ENCODE measurements around the gene ACTMAP. TPM values are rescaled to one million over a fixed set of nuclear protein-coding genes. Genes with fewer than 3 reads are reported as not detected.

Gene ACTMAP
- total and polyA plus RNA-seq, 2 of the 13 experiments (the other 11 are each of a cell fraction or from before 2014, with no cell fraction given) = 2.2 to 7.9 TPM

GRCh38 chr19:40716482-40717324 lies 33.6 kb downstream of the ACTMAP start, which contains the start of the genes COQ8B and ITPKC:
COQ8B (minus strand) TSS chr19:40716886; CDS start chr19:40714632, 2,254 bp downstream.
ITPKC (plus strand) TSS chr19:40717112; CDS start chr19:40717136, 24 bp downstream.
- intact Hi-C loops (cut with micrococcal nuclease; ENCODE audit: unreplicated experiment) (loop anchor here (5.0 kb wide), 1 partner anchor 91 kb away; no protein-coding TSS in a partner anchor), in situ Hi-C loops (cut with HindIII; ENCODE audit: extremely low pct_ligation_motif_present, low pct_unique_long_range_greater_than_20kb) (loop anchor here (5.0 kb wide), 1 partner anchor 36 kb away; the partner anchor contains the start of genes ACTMAP and SNRPA)
- Histone ChIP-seq H3K79me2 (ENCODE audit: insufficient read depth, low read length) (peaks cover 44% of the 10 kb centered on the region), H3K27me3 (ENCODE audit: control insufficient read depth in 1 of 2, insufficient read depth in 2 of 2, low read length in 2 of 2) (no peaks in the 10 kb centered on the region; a peak in 1 of 5 replicates), H3K4me1 (ENCODE audit: insufficient read depth, low read length) (peaks cover 44% of the 10 kb centered on the region), H3K36me3 (replicated peaks in 1 of 2; ENCODE audit: control insufficient read depth in 1 of 2, insufficient read depth in 2 of 2, low read length in 2 of 2) (no peaks in the 10 kb centered on the region), H3K4me2 (ENCODE audit: low read depth, low read length) (peak within 1 kb of the TSS; percentile 94), H3K4me3 (replicated peaks in 1 of 3; ENCODE audit: insufficient read depth in 1 of 3, low read depth in 2 of 3, low read length in 3 of 3) (peak within 1 kb of the TSS; percentile 90 to 99 (median 92)), H2AFZ (ENCODE audit: low read length) (no peak within 1 kb of the TSS), H3K9me3 (ENCODE audit: low read length) (no peaks in the 10 kb centered on the region), H3K9ac (ENCODE audit: insufficient read depth, low read depth, low read length) (peak within 1 kb of the TSS; percentile 96), H3K27ac (ENCODE audit: extremely low read length, insufficient read depth, low read length) (peak within 1 kb of the TSS; percentile 95), H4K20me1 (ENCODE audit: insufficient read depth, low read length) (0 out of 2 replicates have a peak, but pooled peaks cover 4% of the 10 kb centered on the region)
- FAIRE-seq (peak; percentile 81), DNase-seq (ENCODE audit: low spot score) (peak; percentile 95), ATAC-seq (peak; percentile 64)
- WGBS (ENCODE audit: low lambda C conversion rate) = 0% methylated on average over 8 of the region's 76 CpGs
- ChIA-PET POLR2A (interaction anchor here (0.9 to 2.4 kb wide), 17 partner anchors 9 to 648 kb away, joined by 3 to 30 read pairs (median 4); partner anchors contain the start of genes ACTMAP, B9D2, EGLN2 and RAB4B), CTCF (ENCODE audit: low intra/inter-chr PET ratio, low total read pairs) (no interaction called here)
- TSS peak; percentile 72 for BruUV-seq (replicated peaks)
- TF ChIP-seq ZFP36L2 (CRISPR knock-in tag; IDR thresholded peaks at IDR 0.05) = no peak
- TF ChIP-seq, protein P1, sequence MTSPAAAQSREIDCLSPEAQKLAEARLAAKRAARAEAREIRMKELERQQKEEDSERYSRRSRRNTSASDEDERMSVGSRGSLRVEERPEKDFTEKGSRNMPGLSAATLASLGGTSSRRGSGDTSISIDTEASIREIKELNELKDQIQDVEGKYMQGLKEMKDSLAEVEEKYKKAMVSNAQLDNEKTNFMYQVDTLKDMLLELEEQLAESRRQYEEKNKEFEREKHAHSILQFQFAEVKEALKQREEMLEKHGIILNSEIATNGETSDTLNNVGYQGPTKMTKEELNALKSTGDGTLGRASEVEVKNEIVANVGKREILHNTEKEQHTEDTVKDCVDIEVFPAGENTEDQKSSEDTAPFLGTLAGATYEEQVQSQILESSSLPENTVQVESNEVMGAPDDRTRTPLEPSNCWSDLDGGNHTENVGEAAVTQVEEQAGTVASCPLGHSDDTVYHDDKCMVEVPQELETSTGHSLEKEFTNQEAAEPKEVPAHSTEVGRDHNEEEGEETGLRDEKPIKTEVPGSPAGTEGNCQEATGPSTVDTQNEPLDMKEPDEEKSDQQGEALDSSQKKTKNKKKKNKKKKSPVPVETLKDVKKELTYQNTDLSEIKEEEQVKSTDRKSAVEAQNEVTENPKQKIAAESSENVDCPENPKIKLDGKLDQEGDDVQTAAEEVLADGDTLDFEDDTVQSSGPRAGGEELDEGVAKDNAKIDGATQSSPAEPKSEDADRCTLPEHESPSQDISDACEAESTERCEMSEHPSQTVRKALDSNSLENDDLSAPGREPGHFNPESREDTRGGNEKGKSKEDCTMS (CRISPR knock-in tag; conservative IDR thresholded peaks at IDR 0.05) = no peak
- TF ChIP-seq TSC22D2 (CRISPR knock-in tag; IDR thresholded peaks at IDR 0.05; ENCODE audit: borderline replicate concordance) = no peak
- TF ChIP-seq HIVEP1 (CRISPR knock-in tag; IDR thresholded peaks at IDR 0.05) = peak; percentile 99
- TF ChIP-seq ZBTB33 (CRISPR knock-in tag; IDR thresholded peaks at IDR 0.05) = no peak
- no peak for TF ChIP-seq REXO4 (CRISPR knock-in tag; IDR thresholded peaks at IDR 0.05; ENCODE audit: borderline replicate concordance)
- TF ChIP-seq RAD21 (CRISPR knock-in tag; IDR thresholded peaks at IDR 0.05) = peak; percentile 53; the same call in 1 of the 2 replicates
- TF ChIP-seq ERF (CRISPR knock-in tag; IDR thresholded peaks at IDR 0.05) = peak; percentile 56; the same call in 1 of the 2 replicates
- TF ChIP-seq TBX2 (CRISPR knock-in tag; IDR thresholded peaks at IDR 0.05; ENCODE audit: borderline replicate concordance) = no peak
- peak; percentile 43 for TF ChIP-seq SKI (IDR thresholded peaks at IDR 0.05; ENCODE audit: partially characterized antibody)
- no peak; the same call in 1 of the 2 replicates for TF ChIP-seq AKNA (CRISPR knock-in tag; IDR thresholded peaks at IDR 0.05; ENCODE audit: borderline replicate concordance)
- TF ChIP-seq JUNB (CRISPR knock-in tag; IDR thresholded peaks at IDR 0.05; ENCODE audit: borderline replicate concordance) = no peak
